HG02885 (cell line): ENCODE results near the gene HIVEP3.
A peak's percentile ranks its signal among the peaks of the same experiment; 100 is the strongest.

Source experiments
- ATAC-seq: cut with Tn5 transposase; IDR thresholded peaks from one replicate; pipeline ENCODE4 v1.9.1; 2021; ENCODE audit warnings: mild to moderate bottlenecking; ENCODE audit not compliant: unreplicated experiment, poor library complexity

HIVEP3 gene

GRCh38 chr1:41739061-41739955 is 179.4 kb downstream of the HIVEP3 start:
- peak; percentile 57 for ATAC-seq

- ATAC-seq = no peak
Observed at GRCh38 chr1:41738475-41738874, 180.2 kb downstream of the HIVEP3 start.

GRCh38 chr1:41738006-41738405 is 180.7 kb downstream of the HIVEP3 start:
- no peak for ATAC-seq

- ATAC-seq = no peak
Observed at GRCh38 chr1:41735631-41736260, 183.0 kb downstream of the HIVEP3 start.

GRCh38 chr1:41735139-41735538 is 183.6 kb downstream of the HIVEP3 start:
- no peak for ATAC-seq

GRCh38 chr1:41734201-41734970 is 184.3 kb downstream of the HIVEP3 start:
- no peak for ATAC-seq

GRCh38 chr1:41733725-41734124 is 185.0 kb downstream of the HIVEP3 start:
- ATAC-seq = no peak

- ATAC-seq = no peak
Observed at GRCh38 chr1:41733021-41733420, 185.7 kb downstream of the HIVEP3 start.

GRCh38 chr1:41731516-41732030 is 187.1 kb downstream of the HIVEP3 start:
- no peak for ATAC-seq

GRCh38 chr1:41730806-41731205 is 187.9 kb downstream of the HIVEP3 start:
- no peak for ATAC-seq

GRCh38 chr1:41728403-41729202 is 190.1 kb downstream of the HIVEP3 start:
- ATAC-seq = peak; percentile 80

- no peak for ATAC-seq
Observed at GRCh38 chr1:41727749-41728115, 191.0 kb downstream of the HIVEP3 start.

- ATAC-seq = peak; percentile 28
Observed at GRCh38 chr1:41726899-41727748, 191.6 kb downstream of the HIVEP3 start.

GRCh38 chr1:41726292-41726691 is 192.4 kb downstream of the HIVEP3 start:
- no peak for ATAC-seq

- ATAC-seq = no peak
Observed at GRCh38 chr1:41724926-41725325, 193.8 kb downstream of the HIVEP3 start.

- no peak for ATAC-seq
Observed at GRCh38 chr1:41724248-41724647, 194.5 kb downstream of the HIVEP3 start.

GRCh38 chr1:41723786-41724185 is 194.9 kb downstream of the HIVEP3 start:
- no peak for ATAC-seq

- no peak for ATAC-seq
Observed at GRCh38 chr1:41722184-41722583, 196.5 kb downstream of the HIVEP3 start.

GRCh38 chr1:41720861-41721410 is 197.8 kb downstream of the HIVEP3 start:
- ATAC-seq = no peak
